GM21360 (cell line): ENCODE results near the gene RNU6-1.

Source experiments
- ATAC-seq: cut with Tn5 transposase; IDR thresholded peaks from one replicate; pipeline ENCODE4 v1.9.1; 2021; ENCODE audit warnings: mild to moderate bottlenecking, moderate library complexity; ENCODE audit not compliant: unreplicated experiment

The RNU6-1 gene

GRCh38 chr15:67839929-67840748 is at the start of gene RNU6-1:
Gene RNU6-1 (minus strand): TSS chr15:67840045.
- ATAC-seq, result peak; percentile 70

- ATAC-seq, result no peak
Measured at GRCh38 chr15:67887776-67888175, 47.9 kb upstream of the RNU6-1 start.

GRCh38 chr15:67885861-67886260 is 46.0 kb upstream of the RNU6-1 start:
- ATAC-seq, result no peak

GRCh38 chr15:67885175-67885523 is 45.3 kb upstream of the RNU6-1 start:
- no peak for ATAC-seq

- no peak for ATAC-seq
Measured at GRCh38 chr15:67884514-67885174, 44.8 kb upstream of the RNU6-1 start.

- no peak for ATAC-seq
Measured at GRCh38 chr15:67884009-67884408, 44.2 kb upstream of the RNU6-1 start.

- ATAC-seq, result no peak
Measured at GRCh38 chr15:67883234-67883773, 43.5 kb upstream of the RNU6-1 start.

- ATAC-seq, result no peak
Measured at GRCh38 chr15:67882487-67883233, 42.8 kb upstream of the RNU6-1 start.

GRCh38 chr15:67880651-67881182 is 40.9 kb upstream of the RNU6-1 start:
- no peak for ATAC-seq

- no peak for ATAC-seq
Measured at GRCh38 chr15:67879440-67880129, 39.7 kb upstream of the RNU6-1 start.

GRCh38 chr15:67878712-67879206 is 38.9 kb upstream of the RNU6-1 start:
- no peak for ATAC-seq

- no peak for ATAC-seq
Measured at GRCh38 chr15:67873777-67874176, 33.9 kb upstream of the RNU6-1 start.

GRCh38 chr15:67870868-67871408 is 31.1 kb upstream of the RNU6-1 start:
- no peak for ATAC-seq

GRCh38 chr15:67869701-67870100 is 29.9 kb upstream of the RNU6-1 start:
- ATAC-seq, result no peak

GRCh38 chr15:67865766-67866165 is 25.9 kb upstream of the RNU6-1 start:
- no peak for ATAC-seq

GRCh38 chr15:67865331-67865730 is 25.5 kb upstream of the RNU6-1 start:
- no peak for ATAC-seq

- peak; percentile 75 for ATAC-seq
Measured at GRCh38 chr15:67863442-67863987, 23.7 kb upstream of the RNU6-1 start.

GRCh38 chr15:67862750-67863441 is 23.1 kb upstream of the RNU6-1 start:
- peak; percentile 36 for ATAC-seq

GRCh38 chr15:67861983-67862382 is 22.1 kb upstream of the RNU6-1 start:
- ATAC-seq, result no peak
